Kidney epithelial cell (primary cell): Measurements from ENCODE around the gene CCDC197. TPM values are rescaled to one million over a fixed set of nuclear protein-coding genes. Genes with fewer than 3 reads are reported as not detected.

Source experiments
- DNase-seq: peaks from one replicate; pipeline ENCODE4 v3.0.0-alpha.2; 2010; ENCODE audit warnings: low read depth
- H3K27me3 ChIP-seq: 2 replicates; pipeline ENCODE4 v1.6.0; 2011; ENCODE audit warnings: low read length; ENCODE audit not compliant: control insufficient read depth, insufficient read depth
- H3K36me3 ChIP-seq: 2 replicates; pipeline ENCODE4 v1.5.1; 2011; ENCODE audit warnings: low read length; ENCODE audit not compliant: control insufficient read depth, insufficient read depth
- H3K4me3 ChIP-seq: 2 replicates; pipeline ENCODE4 v1.5.1; 2011; ENCODE audit warnings: low read depth, mild to moderate bottlenecking, control low read depth, low read length
- total RNA-seq: library from RNA; depleted of rRNA; stranded (reverse); fragments of >200 nt; gene quantifications from 2 replicates; pipeline ENCODE4 v1.2.3, GENCODE V29; 2015
- TF ChIP-seq, protein P1 (sequence below): IDR thresholded peaks from 2 replicates; pipeline ENCODE4 v1.5.1; 2011; ENCODE audit warnings: mild to moderate bottlenecking, moderate library complexity, low read length, control low read depth, inconsistent platforms; ENCODE audit not compliant: insufficient read depth, poor library complexity, severe bottlenecking

Gene CCDC197
- total RNA-seq, 1 donor from 2014 or later = not detected

DNA sequence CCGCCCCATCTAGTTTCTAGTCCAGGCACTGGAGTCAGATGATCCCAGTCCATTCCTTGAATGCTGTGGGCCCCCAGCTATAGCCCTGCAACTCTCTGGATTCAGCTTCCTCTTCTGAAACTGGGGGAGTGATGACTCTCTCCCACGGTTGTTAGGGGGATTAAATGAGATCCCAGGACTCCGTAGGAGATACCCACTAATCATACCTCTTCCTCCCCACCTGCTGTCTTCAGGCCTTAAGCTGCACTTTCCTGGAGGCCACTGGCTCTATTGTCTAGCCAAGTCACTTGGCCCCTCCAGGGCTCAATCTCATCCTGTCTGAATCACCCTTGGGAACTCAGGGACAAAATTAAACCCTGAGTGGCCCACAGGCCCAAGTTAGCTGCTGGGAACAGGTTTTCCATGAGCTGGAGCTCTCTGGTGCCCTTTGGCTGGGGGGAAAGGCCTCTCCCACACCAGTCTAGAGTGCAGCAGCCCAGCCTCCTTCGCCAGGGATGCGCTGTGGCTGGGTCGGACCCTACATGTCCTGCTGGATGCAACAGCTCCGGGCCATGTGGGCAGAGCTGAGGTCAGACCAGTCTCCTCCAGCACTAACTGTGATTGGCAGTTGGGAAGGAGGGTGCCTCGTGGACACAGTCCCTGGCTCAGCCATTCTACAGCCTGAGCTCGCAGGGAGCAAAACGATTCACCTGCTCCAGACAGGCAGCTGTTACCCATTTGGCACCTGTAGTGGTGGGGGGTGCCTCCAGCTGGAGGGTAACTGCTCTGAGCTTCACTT, 14.7 kb upstream of the CCDC197 start:
- TF ChIP-seq, protein P1, sequence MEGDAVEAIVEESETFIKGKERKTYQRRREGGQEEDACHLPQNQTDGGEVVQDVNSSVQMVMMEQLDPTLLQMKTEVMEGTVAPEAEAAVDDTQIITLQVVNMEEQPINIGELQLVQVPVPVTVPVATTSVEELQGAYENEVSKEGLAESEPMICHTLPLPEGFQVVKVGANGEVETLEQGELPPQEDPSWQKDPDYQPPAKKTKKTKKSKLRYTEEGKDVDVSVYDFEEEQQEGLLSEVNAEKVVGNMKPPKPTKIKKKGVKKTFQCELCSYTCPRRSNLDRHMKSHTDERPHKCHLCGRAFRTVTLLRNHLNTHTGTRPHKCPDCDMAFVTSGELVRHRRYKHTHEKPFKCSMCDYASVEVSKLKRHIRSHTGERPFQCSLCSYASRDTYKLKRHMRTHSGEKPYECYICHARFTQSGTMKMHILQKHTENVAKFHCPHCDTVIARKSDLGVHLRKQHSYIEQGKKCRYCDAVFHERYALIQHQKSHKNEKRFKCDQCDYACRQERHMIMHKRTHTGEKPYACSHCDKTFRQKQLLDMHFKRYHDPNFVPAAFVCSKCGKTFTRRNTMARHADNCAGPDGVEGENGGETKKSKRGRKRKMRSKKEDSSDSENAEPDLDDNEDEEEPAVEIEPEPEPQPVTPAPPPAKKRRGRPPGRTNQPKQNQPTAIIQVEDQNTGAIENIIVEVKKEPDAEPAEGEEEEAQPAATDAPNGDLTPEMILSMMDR = no peak
- Histone ChIP-seq H3K27me3 (peaks cover 2% of the 10 kb centered on the region), H3K4me3 (no peak overlapping the region), H3K36me3 (no peaks in the 10 kb centered on the region)
- no peak for DNase-seq

GRCh38 chr14:93984070-93984469, 13.0 kb upstream of the CCDC197 start:
- no peaks in the 10 kb centered on the region for H3K36me3 ChIP-seq
- DNase-seq = no peak

GRCh38 chr14:93984987-93985410, 12.1 kb upstream of the CCDC197 start:
- TF ChIP-seq, protein P1 = peak; percentile 38
- DNase-seq = peak; percentile 67
- Histone ChIP-seq H3K4me3 (no peak overlapping the region), H3K36me3 (no peaks in the 10 kb centered on the region), H3K27me3 (peaks cover 4% of the 10 kb centered on the region)

More at GRCh38 chr14:93984070-93984469, 13.0 kb upstream of the CCDC197 start:
- H3K4me3 ChIP-seq = no peak overlapping the region
- TF ChIP-seq, protein P1 = no peak
- H3K27me3 ChIP-seq = peaks cover 2% of the 10 kb centered on the region

GRCh38 chr14:93986955-93987354, 10.1 kb upstream of the CCDC197 start:
- DNase-seq = no peak
- TF ChIP-seq, protein P1 = no peak
- Histone ChIP-seq H3K36me3 (no peaks in the 10 kb centered on the region), H3K27me3 (peaks cover 2% of the 10 kb centered on the region), H3K4me3 (no peak overlapping the region)

DNA sequence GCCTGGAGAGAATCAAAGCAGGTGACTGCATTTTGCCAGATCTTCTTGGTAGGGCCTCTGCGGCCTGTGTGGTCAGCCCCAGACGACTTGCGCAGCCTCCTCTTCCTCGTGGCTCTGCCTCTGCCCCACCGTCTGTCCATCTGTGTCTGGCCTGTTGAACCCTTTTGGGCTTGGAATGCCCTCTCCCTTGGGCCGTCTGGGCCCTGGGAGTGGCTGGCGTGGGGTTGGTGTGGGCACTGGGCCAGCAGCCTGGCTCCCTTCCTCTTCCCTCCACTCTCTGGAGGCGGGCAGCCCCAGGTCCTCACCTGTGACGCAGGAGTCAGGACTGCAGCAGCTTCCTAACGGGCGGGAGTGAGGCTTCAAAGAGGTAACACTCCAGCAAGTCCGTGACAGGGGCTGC, 9.7 kb upstream of the CCDC197 start:
- Histone ChIP-seq H3K27me3 (peaks cover 2% of the 10 kb centered on the region), H3K4me3 (no peak overlapping the region), H3K36me3 (no peaks in the 10 kb centered on the region)
- no peak for DNase-seq
- TF ChIP-seq, protein P1 = no peak
